K562 (cell line): ENCODE results near the gene ARMC12. TPM values are rescaled to one million over a fixed set of nuclear protein-coding genes. Genes with fewer than 3 reads are reported as not detected.

ENCODE experiments used
- ATAC-seq: fragments of 200-7000 bp; cut with Tn5 transposase; 3 replicates; pipeline ENCODE4 v1.9.1; 2020; ENCODE audit warnings: moderate library complexity
- BruUV-seq: library from RNA; stranded (reverse); fragments of 400-500 nt; replicated peaks from 2 replicates; lab custom pipeline; 2021; lab: Mats Ljungman, UMichigan
- CTCF ChIA-PET: fragments of 300-600 bp; formaldehyde crosslinking; extraction: SDS; loops from one replicate; lab custom pipeline; 2021; ENCODE audit warnings: low intra/inter-chr PET ratio; lab: Yijun Ruan, JAX
- POLR2A ChIA-PET: fragments of 300-600, 350-650 bp; sonication (Branson Sonifier 250); formaldehyde crosslinking; extraction: SDS; loops from one replicate; lab custom pipeline; 2021; ENCODE audit warnings: antibody characterized with exemption, inconsistent platforms; lab: Yijun Ruan, JAX
- DNase-seq, 4 experiments: peaks; one replicate each; pipeline versions ENCODE4 v3.0.0 to v3.0.0-alpha.2; 2011 to 2018; ENCODE audit warnings: low spot score in 3 of 4, mixed read lengths in 3 of 4; ENCODE audit errors: extremely low read depth in 1 of 4
- FAIRE-seq: peaks from 2 replicates; lab custom pipeline; 2011; peaks lifted over from hg19 to GRCh38; lab: Jason Lieb, UNC
- H2AFZ ChIP-seq: 2 replicates; pipeline ENCODE4 v1.6.0; 2011; ENCODE audit warnings: low read depth, low read length, control low read depth, inconsistent platforms
- H3K27ac ChIP-seq: fragments of 200-600 bp; 3 replicates; pipeline ENCODE4 v1.8.0; 2011; ENCODE audit warnings: low read depth, mild to moderate bottlenecking, control low read depth, inconsistent platforms, low read length, moderate library complexity, mixed read lengths; ENCODE audit errors: extremely low read depth
- H3K27me3 ChIP-seq, 2 experiments: fragments of 300-600 bp in 1 of 2; 2 replicates in 1 of 2; 3 replicates in 1 of 2; pipeline versions ENCODE4 v1.6.0 to v1.8.0; 2011; ENCODE audit warnings: inconsistent platforms in 2 of 2, low read length in 2 of 2, mild to moderate bottlenecking in 1 of 2, mixed read lengths in 1 of 2, moderate library complexity in 1 of 2; ENCODE audit not compliant: control insufficient read depth in 2 of 2, insufficient read depth in 2 of 2
- H3K36me3 ChIP-seq: fragments of 300-600 bp; 3 replicates; pipeline ENCODE4 v1.8.0; 2011; ENCODE audit warnings: mild to moderate bottlenecking, low read length, inconsistent platforms; ENCODE audit not compliant: control insufficient read depth, insufficient read depth
- H3K4me1 ChIP-seq, 2 experiments: fragments of 200-600 bp in 1 of 2; replicated peaks in 1 of 2; 2 replicates in 1 of 2; 3 replicates in 1 of 2; pipeline versions ENCODE4 v1.5.1 to v1.8.0; 2011; ENCODE audit warnings: inconsistent platforms in 2 of 2, low read length in 2 of 2, mild to moderate bottlenecking in 1 of 2, mixed read lengths in 1 of 2, moderate library complexity in 1 of 2; ENCODE audit not compliant: control insufficient read depth in 2 of 2, insufficient read depth in 2 of 2
- H3K4me2 ChIP-seq: 2 replicates; pipeline ENCODE4 v1.6.1; 2011; ENCODE audit warnings: low read length, control low read depth, inconsistent platforms, mixed read lengths; ENCODE audit not compliant: insufficient read depth
- H3K4me3 ChIP-seq: fragments of 200-600 bp; sonication (generic), shearing (Covaris generic); 2 replicates; pipeline ENCODE4 v1.5.1; 2016; ENCODE audit warnings: control low read depth, inconsistent platforms
- H3K79me2 ChIP-seq: fragments of 200-600 bp; 3 replicates; pipeline ENCODE4 v1.8.0; 2011; ENCODE audit warnings: low read length, inconsistent platforms; ENCODE audit not compliant: control insufficient read depth, insufficient read depth
- H3K9ac ChIP-seq, 2 experiments: 2 replicates each; pipeline versions ENCODE4 v1.6.0 to v1.6.1; 2011; ENCODE audit warnings: low read depth in 2 of 2, low read length in 2 of 2, control low read depth in 1 of 2, inconsistent platforms in 1 of 2, mild to moderate bottlenecking in 1 of 2, mixed read lengths in 1 of 2; ENCODE audit not compliant: insufficient read depth in 1 of 2
- H3K9me1 ChIP-seq: one replicate; pipeline ENCODE4 v1.6.0; 2011; ENCODE audit warnings: inconsistent platforms, mild to moderate bottlenecking, low read length, moderate library complexity; ENCODE audit not compliant: control insufficient read depth, insufficient read depth
- H3K9me3 ChIP-seq: replicated peaks from 2 replicates; pipeline ENCODE4 v1.5.1; 2011; ENCODE audit warnings: low read depth, low read length, inconsistent platforms; ENCODE audit not compliant: control insufficient read depth, insufficient read depth
- H4K20me1 ChIP-seq: replicated peaks from 2 replicates; pipeline ENCODE4 v1.6.1; 2011; ENCODE audit warnings: low read length, inconsistent platforms, mixed read lengths; ENCODE audit not compliant: control insufficient read depth, insufficient read depth
- CEBPB ChIP-seq: fragments of 450-650 bp; IDR thresholded peaks from 2 replicates; pipeline ENCODE4 v1.6.1; 2016; ENCODE audit warnings: missing genetic modification characterization, missing compliant biosample characterization
- ZNF395 ChIP-seq: fragments of 200-800 bp; sonication (Bioruptor generic); IDR thresholded peaks from 2 replicates; pipeline ENCODE4 v1.6.1; 2017; ENCODE audit warnings: missing genetic modification characterization, missing compliant biosample characterization
- WGBS: fragments of 100-300 bp; shearing (Covaris generic); methylation state at CpG from one replicate; pipeline ENCODE4 v1.1.6; 2016; ENCODE audit warnings: low coverage, mixed read lengths; ENCODE audit not compliant: insufficient coverage; ENCODE audit errors: missing lambda C conversion rate; 5-methylcytosine and 5-hydroxymethylcytosine counted together
- in situ Hi-C: fragments of 300-500 bp; cut with MboI; formaldehyde crosslinking; loops from 4 replicates; pipeline ENCODE4 v1.15.0; 2018; ENCODE audit warnings: inconsistent platforms, mixed read lengths
- intact Hi-C: fragments of 100-400 bp; cut with micrococcal nuclease; formaldehyde crosslinking; loops from 2 replicates; pipeline ENCODE4 v1.14.2; 2022
- polyA plus RNA-seq, 8 experiments: library from polyadenylated mRNA; depleted of rRNA in 4 of 8; stranded (reverse) in 5 of 8; unstranded in 3 of 8; fragments of >200 nt; fragmentation: Nextera tagmentation in 2 of 8; fragmentation: Illumina TruSeq in 1 of 8; extraction: Ambion mirVana in 2 of 8; extraction: Trizol in 1 of 8; gene quantifications; 2 replicates each; pipeline versions ENCODE4 v1.2.1 to v1.2.3, GENCODE V29; 2011 to 2014; ENCODE audit warnings: inconsistent platforms in 1 of 8, missing spikeins in 1 of 8
- total RNA-seq, 7 experiments: library from RNA; depleted of rRNA in 6 of 7; stranded (reverse); fragments of >200 nt in 6 of 7; fragmentation: Illumina TruSeq in 2 of 7; extraction: Trizol in 2 of 7; gene quantifications; 2 replicates each; pipeline versions ENCODE4 v1.2.1 to v1.2.3, GENCODE V29; 2011 to 2021; ENCODE audit warnings: low replicate concordance in 1 of 7

Gene ARMC12
- total and polyA plus RNA-seq, 9 of the 15 experiments (the other 6 are each of a cell fraction or from before 2014, with no cell fraction given), result 0.09 to 0.58 (median 0.31) TPM; not detected in 3

GRCh38 chr6:35691027-35691824 lies 45.6 kb upstream of the ARMC12 start:
- no TSS peak for BruUV-seq
- H3K9ac ChIP-seq, result peak overlapping the region in 1 of 2 experiments; percentile 7; a peak in 1 of 4 replicates

More at GRCh38 chr6:35691027-35691824, 45.6 kb upstream of the ARMC12 start:
- WGBS, result 63% methylated on average over 10 of the region's 10 CpGs
- FAIRE-seq (no peak), DNase-seq (no peak), ATAC-seq (no peak)
- Histone ChIP-seq H3K9me1 (no peaks in the 10 kb centered on the region), H3K4me3 (no peak overlapping the region), H4K20me1 (peaks cover 7% of the 10 kb centered on the region), H3K4me2 (no peak overlapping the region), H3K4me1 (peaks cover 5 to 20% of the 10 kb centered on the region in 2 experiments; a peak in 4 of 5 replicates), H2AFZ (peak overlapping the region; percentile 86), H3K9me3 (peaks cover 4% of the 10 kb centered on the region), H3K27me3 (no peaks in the 10 kb centered on the region), H3K79me2 (peaks cover 25% of the 10 kb centered on the region), H3K36me3 (no peaks in the 10 kb centered on the region), H3K27ac (no peak overlapping the region)
- ChIA-PET POLR2A (interaction anchor here (0.8 to 1.4 kb wide), 2 partner anchors 8 to 37 kb away, joined by 3 to 4 read pairs; no protein-coding TSS in a partner anchor), CTCF (no interaction called here)
- 0 out of 2 replicates have a peak, but pooled peaks have one; percentile 30 for TF ChIP-seq CEBPB (tag)
- no peak for TF ChIP-seq ZNF395 (CRISPR knock-in tag)
- in situ Hi-C loops (no loop called here), intact Hi-C loops (no loop called here)
